ENCODE measurements around the gene TBC1D14.
"Not testable (repeated sequence)": the region's sequence is repeated elsewhere in the genome, so short reads cannot be mapped to it uniquely, and the experiment has no call there.

The TBC1D14 gene

GRCh38 chr4:6910960-6911874 is 1.6 kb downstream of the TBC1D14 start:
- no peak for DNase-seq

DNA sequence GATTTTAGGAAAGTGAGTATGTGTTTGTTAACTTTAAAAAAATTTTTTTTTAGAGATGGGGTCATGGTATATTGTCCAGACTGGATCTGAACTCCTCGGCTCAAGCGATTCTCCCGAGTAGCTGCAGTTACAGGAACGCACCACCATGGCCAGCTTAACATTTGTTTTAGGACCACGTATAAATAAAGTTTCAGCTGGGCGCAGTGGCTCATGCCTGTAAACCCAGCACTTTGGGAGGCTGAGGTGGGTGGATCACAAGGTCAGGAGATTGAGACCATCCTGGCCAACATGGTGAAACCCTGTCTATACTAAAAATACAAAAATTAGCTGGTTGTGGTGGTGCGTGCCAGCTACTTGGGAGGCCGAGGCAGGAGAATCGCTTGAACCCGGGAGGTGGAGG is 2.3 kb downstream of the TBC1D14 start:
- DNase-seq = not testable (repeated sequence)

- DNase-seq = no peak
These were observed 2.8 kb downstream of the TBC1D14 start for GRCh38 chr4:6912441-6912840.

DNA sequence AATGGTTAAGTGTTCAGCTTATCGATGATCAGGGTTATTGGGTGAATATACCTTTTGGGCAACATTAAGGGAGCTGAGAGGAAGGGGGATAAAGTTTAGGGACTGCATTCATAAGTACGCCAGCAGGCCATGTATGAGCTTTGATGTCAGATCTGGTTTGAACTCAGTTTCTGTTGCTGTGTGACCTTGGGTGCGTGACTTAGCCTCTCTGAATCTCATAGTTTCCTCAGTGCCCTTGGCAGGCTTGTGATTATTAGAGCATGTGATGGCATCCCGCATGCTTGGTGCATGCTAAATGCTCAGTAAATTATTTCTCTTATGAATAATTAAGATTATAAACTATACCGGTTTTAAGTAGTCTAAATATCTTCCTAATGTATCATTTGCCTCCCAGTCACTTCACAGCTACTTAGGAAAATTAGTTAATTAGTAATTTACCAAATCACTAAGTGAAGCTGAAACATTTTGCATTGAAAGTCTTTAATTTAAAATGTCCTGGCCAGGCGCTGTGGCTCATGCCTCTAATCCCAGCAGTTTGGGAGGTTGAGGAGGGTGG is 3.8 kb downstream of the TBC1D14 start:
- no peak for DNase-seq

- no peak for DNase-seq
These were observed 4.8 kb downstream of the TBC1D14 start for GRCh38 chr4:6914448-6914847.

- DNase-seq = no peak
These were observed 5.7 kb downstream of the TBC1D14 start for GRCh38 chr4:6915041-6916005.

- no peak for DNase-seq
These were observed 6.5 kb downstream of the TBC1D14 start for GRCh38 chr4:6916069-6916586.

- DNase-seq = no peak
These were observed 7.2 kb downstream of the TBC1D14 start for GRCh38 chr4:6916587-6917460.

- DNase-seq = no peak
These were observed 8.0 kb downstream of the TBC1D14 start for GRCh38 chr4:6917461-6918271.

DNA sequence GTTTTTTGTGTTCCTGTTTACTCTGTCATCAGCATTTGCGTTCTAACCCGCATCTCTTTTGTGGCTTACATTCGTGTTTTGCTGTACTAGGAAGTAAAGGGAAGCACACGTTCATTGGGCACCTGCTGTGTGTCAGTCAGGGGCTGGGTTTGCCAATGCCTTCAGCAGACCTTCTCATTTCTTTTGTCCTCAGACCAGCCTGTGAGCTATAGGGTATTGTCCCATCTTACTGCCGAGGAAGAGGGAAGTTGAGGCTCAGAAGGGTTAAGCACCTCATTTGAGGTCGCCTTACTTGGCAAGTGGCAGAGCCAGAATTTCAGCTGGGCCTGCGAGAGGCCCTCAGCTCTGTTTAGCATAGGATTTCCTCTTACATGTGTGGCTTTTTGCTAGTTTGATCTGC is 8.7 kb downstream of the TBC1D14 start:
- DNase-seq = no peak

DNA sequence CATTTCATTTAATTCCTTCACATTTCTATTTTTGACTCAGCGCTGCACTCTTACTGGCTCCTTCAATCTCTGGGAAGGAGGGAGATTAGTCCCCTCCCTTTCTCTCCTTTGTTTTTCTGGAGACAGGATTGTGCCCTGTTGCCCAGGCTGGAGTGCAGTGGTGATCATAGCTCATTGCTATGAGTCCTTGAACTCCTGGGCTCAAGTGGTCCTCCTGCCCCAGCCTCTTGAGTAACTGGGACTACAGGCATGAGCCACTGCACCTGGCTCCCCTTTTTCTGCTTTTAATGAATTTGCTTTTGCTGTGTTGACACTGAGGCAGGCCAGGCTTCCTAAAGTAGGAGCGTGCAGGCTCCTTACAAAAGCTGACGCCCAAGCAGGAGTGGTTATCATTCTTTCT is 10.5 kb downstream of the TBC1D14 start:
- DNase-seq = no peak

- no peak for DNase-seq
These were observed 13.9 kb downstream of the TBC1D14 start for GRCh38 chr4:6923507-6923906.

DNA sequence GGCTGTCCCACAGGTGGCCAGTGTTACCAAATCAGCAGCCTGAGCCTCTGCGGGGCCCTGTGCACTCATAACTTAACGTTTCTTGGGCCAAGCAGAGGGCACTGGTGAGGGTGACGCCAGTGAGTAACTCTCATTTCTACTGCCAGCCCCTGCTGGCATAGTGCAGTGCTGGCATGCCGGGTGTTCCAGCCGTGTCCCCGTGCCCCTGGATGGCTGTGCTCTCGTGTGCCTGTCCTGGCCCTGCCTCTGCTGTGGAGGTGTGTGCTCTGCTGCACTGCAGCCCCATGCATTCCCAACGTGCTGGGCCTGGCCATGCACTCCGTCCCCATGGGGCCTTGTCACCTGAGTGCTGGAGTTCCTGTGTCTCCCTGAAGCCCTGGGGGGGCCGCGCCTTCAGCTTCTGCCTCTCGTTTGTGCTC is 14.7 kb downstream of the TBC1D14 start:
- DNase-seq = no peak

DNA sequence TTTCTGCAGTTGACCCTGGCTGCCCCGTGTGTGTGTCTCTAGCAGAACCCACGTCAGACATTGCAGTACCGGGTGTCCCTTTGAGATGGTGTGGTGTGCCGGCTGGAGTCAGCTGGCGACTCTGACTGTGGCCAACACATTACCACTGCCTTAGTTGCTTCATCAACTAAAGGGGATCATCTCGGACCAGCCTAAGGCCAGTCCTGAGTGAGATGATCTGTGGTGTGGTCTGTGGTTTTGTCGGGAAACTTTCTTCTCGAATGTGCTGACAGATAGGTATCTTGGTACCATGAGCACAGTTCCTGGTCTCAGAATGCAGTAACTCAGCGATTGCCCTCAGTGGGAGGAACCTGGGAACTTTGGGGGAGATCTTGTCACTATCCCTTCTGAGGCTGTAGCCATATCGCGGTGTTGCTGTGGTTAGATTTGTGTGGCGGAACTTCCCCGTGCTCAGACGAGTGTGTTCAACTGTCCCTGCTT is 15.8 kb downstream of the TBC1D14 start:
- no peak for DNase-seq

DNA sequence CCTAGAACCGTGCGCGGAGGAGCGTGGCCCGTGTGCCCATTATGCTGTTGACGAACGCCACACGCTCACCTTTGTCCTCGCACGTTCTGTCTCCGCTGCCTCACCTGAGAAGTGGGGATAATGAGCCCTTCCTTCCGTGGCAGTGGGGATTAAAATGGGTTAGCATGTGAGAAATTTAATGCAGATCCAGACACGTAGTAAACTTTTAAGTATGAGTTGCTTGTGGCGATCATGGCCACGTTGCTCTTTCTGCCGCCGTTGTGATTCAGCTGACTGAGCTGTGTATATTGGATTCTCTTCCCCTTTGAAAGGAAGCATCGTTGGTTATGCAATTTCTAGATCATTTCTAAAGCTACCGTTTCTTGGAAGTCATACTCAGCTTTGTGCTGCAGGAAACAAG is 16.5 kb downstream of the TBC1D14 start:
- no peak for DNase-seq

DNA sequence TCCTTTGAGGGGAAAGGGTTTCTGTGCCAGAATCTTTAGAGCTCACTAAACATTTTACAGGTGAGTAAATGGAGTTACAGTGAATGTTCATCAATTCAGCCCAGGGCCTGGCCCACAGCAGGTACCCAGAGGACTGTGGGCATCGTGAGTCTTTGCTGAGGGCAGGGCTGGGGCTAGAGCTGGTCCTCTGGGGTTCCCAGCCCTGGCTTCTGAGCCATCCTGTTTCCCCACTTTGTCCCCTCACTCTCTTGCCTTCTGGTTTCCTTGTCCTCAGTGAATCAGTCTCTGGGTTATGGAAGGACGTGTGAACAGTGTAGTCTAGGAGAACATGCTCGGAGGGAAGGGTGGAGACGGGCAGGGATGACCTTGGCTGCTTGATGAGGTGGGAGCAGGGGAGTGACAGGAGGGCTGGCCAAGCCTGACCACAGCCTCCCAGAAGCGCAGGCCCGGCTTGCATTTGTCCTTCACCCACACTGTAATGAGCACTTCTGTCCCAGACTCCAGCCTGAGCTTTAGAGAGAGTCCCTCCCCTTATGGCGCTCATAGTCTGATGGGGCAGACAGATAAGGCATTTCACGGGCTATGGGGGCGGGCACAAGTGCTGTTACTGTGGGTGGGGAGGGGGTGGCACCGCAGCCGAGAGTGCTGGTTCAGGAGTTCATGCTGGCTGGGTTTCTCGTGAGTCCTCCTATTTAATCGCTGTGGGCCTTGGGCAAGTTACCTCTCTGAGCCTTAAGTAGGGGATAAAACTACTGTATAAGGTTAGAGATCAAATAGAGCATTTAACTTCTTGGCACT is 17.3 kb downstream of the TBC1D14 start:
- DNase-seq = no peak

DNA sequence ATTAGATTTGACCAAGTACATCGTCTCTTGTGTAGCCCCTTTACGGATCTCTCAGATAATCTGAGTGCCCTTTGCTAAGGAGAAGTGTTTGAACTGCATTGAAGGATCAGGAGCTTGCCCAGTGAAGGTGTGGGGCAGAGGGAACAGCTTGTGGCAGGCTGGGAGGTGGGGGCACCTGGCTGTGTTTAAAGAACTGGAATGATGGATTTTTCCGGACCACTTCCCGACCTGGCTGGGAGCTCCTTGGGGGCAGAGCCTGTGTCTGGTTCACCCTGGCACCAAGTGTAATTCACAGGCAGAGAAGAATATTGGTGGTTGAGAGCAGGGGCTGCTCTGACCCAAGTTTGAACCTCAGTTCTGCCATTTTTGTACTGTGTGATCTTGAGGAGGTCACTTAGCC is 18.5 kb downstream of the TBC1D14 start:
- no peak for DNase-seq

- DNase-seq = no peak
These were observed 19.7 kb downstream of the TBC1D14 start for GRCh38 chr4:6929339-6929811.

DNA sequence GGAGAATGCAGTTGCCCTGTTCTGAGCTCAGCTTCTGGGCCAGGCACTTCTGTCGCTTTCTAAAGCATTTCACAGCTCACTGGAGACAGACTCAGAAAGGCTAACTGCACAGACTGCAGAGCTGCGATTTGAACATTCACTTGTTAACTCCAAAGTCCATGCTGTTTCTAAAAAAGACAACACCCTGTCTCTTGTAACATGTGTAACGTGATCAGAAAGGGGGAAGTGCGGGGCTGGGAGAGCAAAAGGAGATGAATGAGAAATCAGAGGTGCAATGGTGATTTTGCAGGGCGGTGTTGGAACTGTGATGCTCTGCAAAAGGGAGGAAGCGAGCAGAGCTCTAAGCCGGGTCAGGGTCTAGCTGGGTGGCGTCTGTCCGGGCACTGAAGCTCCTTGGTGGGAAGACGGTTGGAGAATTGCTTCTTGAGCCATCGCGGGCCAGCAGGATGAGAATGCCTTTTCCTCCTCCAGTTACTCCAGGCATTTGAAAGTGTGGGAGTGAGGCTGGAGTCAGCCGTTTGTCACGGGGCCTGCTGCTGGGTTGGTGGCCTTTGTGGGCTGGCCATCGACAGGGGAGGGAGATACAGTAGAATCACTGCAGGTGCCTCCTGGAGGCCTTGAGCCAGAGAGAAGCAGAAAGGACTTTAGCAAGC is 20.3 kb downstream of the TBC1D14 start:
- no peak for DNase-seq
